ENCODE measurements around the gene PPP1R9B.

Gene PPP1R9B

DNA sequence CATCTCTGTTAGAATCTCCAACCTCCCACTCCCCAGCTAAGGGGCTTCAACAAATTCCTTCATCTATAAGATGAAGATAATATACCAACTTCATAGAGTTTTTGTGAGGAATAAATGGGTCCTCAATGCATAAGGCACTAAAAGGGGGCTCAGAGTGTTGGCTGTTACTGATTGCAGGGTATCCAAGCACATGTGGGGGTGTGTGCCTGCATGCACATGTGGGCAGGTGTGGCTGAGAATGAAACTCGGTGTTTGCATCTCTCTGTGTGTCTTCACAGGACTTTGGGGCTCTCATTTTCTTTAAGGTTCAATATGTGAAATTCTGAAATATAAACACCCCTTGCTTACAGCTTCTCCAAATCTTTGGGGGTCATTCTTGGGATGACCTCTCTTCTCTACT is 4.1 kb upstream of the PPP1R9B start:
- peak overlapping the region; percentile 25 for H3K4me3 ChIP-seq (ENCODE audit: low read depth, low read length)
- TF ChIP-seq, protein P1, sequence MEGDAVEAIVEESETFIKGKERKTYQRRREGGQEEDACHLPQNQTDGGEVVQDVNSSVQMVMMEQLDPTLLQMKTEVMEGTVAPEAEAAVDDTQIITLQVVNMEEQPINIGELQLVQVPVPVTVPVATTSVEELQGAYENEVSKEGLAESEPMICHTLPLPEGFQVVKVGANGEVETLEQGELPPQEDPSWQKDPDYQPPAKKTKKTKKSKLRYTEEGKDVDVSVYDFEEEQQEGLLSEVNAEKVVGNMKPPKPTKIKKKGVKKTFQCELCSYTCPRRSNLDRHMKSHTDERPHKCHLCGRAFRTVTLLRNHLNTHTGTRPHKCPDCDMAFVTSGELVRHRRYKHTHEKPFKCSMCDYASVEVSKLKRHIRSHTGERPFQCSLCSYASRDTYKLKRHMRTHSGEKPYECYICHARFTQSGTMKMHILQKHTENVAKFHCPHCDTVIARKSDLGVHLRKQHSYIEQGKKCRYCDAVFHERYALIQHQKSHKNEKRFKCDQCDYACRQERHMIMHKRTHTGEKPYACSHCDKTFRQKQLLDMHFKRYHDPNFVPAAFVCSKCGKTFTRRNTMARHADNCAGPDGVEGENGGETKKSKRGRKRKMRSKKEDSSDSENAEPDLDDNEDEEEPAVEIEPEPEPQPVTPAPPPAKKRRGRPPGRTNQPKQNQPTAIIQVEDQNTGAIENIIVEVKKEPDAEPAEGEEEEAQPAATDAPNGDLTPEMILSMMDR (IDR thresholded peaks at IDR 0.05; ENCODE audit: insufficient read depth, low read depth, low read length, missing control alignments), result no peak
- DNase-seq (ENCODE audit: low read depth), result peak; percentile 74

DNA sequence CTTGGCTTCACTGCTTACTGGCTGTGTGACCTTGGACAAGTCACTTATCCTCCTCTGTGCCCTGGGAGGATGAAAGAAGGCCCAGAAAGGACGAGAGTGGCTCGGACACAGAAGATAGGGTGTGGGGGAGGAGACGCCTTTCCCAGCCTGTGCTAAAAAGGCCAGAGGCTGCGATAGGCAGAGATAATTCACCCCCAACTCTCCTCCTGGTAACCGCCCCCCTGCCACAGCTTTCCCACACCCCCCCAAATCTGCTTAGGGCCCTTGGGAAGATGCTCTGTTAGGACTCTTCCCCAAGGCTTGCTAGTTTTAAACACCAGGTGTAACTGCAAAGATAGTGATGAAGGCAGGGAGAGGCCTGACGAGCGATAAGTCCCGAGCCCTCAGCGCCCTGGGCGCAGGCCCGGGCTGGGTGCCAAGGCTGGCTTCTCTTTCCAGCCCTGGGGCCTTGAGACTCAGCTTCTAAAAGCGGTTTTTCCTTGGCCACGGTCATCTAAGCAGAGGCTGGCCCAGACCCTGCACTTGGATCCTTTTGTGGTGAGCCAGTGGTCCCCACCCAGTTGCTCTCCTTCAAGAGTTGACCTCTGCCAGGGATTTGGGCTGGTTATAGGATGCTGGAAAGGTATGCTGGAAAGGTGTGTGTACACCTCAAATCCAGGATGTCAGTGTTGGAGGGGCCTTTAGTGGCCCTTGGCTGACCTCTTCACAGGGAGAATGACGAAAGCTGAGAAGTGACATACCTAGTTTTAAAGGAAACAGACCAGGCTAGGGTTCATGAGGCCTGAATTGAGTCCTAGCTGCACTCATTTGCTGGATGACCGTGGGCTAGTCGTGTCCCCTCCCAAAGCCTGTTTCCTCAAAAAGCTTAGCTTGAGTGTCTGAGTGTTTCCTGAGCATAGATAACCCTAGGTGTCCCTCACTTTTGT is 3.4 kb upstream of the PPP1R9B start:
- TF ChIP-seq, protein P1 (IDR thresholded peaks at IDR 0.05; ENCODE audit: insufficient read depth, low read depth, low read length, missing control alignments), result no peak
- no peak overlapping the region for H3K4me3 ChIP-seq (ENCODE audit: low read depth, low read length)
- no peak for DNase-seq (ENCODE audit: low read depth)

DNA sequence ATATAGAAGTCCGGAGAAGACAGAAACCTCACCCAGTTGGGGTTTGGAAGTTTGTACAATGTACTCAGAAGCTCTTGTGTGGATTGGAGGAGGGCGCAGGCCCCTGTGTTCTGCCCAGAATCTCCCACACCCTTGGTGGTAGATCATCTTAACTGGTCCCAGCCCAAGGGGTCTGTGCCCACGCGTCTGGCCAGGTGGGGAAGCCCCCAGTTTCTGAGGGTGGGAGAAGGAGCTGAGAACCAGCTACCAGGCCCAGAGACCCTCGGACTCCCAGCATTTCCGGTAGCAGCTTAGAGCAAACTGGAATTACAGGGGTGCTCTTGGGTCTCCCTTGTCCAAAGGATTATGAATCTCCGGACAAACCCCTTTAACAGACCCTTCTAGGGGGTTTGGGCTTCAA is 2.3 kb upstream of the PPP1R9B start:
- TF ChIP-seq, protein P1 (IDR thresholded peaks at IDR 0.05; ENCODE audit: insufficient read depth, low read depth, low read length, missing control alignments), result no peak
- no peak overlapping the region for H3K4me3 ChIP-seq (ENCODE audit: low read depth, low read length)
- DNase-seq (ENCODE audit: low read depth), result no peak

DNA sequence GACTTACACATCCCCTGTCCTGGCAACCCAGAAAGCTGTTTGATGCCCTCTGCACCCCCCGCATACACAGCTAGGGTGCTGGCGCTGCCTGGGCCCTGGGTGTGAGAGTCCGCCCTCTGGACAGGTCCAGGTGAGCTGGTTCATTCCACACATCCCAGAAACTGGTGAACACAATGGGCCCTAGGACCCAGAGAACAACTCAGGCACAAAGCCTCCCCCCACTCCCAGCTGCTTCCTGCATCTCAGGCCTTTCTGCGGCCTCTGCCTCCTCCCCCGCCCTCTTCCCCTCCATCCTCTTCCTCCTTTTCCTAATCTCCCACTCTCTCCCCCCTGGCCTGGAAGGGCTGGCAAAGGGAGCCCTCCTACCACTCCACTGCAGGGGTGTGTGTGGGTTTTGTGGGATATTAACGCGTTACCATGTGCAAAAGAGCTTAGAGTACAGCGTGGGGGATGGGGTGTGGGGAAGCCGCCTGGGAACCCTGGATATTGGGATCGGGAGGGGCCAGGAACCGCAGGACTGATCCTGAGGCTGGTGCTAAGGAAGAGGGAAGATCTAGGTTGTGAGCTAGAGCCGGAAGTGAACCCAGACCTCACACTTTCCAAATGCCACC is 1.6 kb upstream of the PPP1R9B start:
- peak; percentile 87 for DNase-seq (ENCODE audit: low read depth)
- TF ChIP-seq, protein P1 (IDR thresholded peaks at IDR 0.05; ENCODE audit: insufficient read depth, low read depth, low read length, missing control alignments), result no peak
- peak overlapping the region; percentile 91 for H3K4me3 ChIP-seq (ENCODE audit: low read depth, low read length)

DNA sequence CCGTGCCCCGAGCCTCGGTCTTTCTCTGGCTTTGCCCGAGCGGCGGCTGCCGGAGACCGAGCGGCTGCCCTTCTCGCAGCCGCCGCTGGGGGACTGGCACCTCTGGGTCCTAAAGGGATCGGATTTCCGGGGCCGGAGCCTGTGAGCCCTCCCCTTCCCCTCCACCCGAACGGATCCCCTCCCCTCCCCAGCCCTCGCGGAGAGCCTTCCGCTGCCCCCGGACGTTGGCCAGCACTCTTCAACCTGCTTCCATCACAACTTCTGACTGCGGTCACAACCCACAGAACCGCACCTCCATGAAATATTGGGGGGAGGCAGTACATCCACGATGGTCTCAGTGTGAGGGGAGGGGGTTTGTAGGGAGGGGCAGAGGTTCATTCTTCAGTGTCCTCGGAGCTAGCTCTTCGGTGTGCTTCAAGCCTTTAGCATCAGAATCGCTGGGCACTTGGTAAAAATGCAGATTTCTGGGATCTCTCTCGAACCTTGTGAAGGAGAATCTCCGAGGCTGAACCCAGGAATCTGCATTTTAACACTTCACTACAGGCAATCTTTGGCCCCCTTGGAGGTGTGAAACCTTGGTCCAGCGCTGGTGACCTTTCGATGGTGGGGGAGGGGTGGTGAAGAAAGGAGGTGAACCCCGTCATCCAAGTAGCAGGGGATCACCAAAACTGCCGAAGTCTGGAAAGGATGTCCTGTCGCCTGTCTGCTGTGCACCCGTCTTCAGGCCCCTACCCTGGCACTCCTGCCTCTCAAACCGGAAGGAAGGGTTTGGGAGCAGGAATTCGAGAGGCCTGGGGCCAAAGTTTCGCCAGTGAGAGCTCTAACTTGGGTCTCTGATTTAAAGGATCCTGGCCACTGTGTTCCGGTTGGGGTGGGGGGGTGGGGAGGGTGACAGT is 812 bp upstream of the PPP1R9B start:
- peak overlapping the region; percentile 91 for H3K4me3 ChIP-seq (ENCODE audit: low read depth, low read length)
- TF ChIP-seq, protein P1 (IDR thresholded peaks at IDR 0.05; ENCODE audit: insufficient read depth, low read depth, low read length, missing control alignments), result peak; percentile 84
- peak; percentile 94 for DNase-seq (ENCODE audit: low read depth)

Measured in GM12865 (cell line).